MM.1S (cell line): ENCODE results near the gene PDXK.

Experiments used
- CTCF ChIP-seq: fragments of 300-600 bp; sonication (generic); IDR thresholded peaks from 2 replicates; pipeline ENCODE4 v1.5.1; 2016; ENCODE audit warnings: antibody characterized with exemption, low read length, mixed read lengths
- EZH2 ChIP-seq: fragments of 300-600 bp; sonication (generic); optimal IDR thresholded peaks from 2 replicates; pipeline ENCODE3; 2017; ENCODE audit warnings: low read depth, mild to moderate bottlenecking, antibody characterized with exemption, low read length, mixed read lengths
- EZH2phosphoT487 ChIP-seq: fragments of 300-600 bp; sonication (generic); IDR thresholded peaks from 2 replicates; pipeline ENCODE4 v1.6.1; 2018; ENCODE audit warnings: antibody characterized with exemption, low read length

- no peak for TF ChIP-seq CTCF
- no peak for TF ChIP-seq EZH2phosphoT487
- TF ChIP-seq EZH2, result no peak
Measured at GRCh38 chr21:43774163-43774562, 55.2 kb downstream of the PDXK start.
